ENCODE measurements around the gene PLA2G5. TPM values are rescaled to one million over a fixed set of nuclear protein-coding genes. Genes with fewer than 3 reads are reported as not detected.
A peak's percentile ranks its signal among the peaks of the same experiment; 100 is the strongest.

Gene PLA2G5
- total RNA-seq, 1 experiment from 2014 or later: not detected

DNA sequence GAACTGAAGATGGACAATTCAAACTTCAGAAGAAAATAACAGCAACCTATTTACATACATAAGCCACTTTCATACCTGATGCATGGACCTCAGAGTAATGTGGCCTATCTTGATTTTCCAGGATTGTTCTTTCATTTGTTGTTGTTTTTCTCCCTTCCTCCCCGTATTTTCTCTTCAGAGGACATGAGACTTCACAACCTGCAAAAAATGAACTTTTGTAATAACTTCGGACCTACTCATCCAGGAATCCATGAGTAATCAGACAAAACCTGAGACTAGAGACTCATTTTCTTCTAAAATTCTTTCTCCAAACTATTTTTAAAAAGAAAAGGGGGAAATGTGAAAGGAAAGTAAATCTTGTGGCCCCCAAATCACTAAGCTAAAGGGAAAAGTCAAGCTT is 17.6 kb upstream of the PLA2G5 start:
- Histone ChIP-seq H2AFZ (ENCODE audit: low read length) (no peak overlapping the region), H3K9ac (ENCODE audit: low read length) (no peak overlapping the region), H3K9me2 (replicated peaks; ENCODE audit: low read length) (no peaks in the 10 kb centered on the region), H3K4me2 (ENCODE audit: low read length) (no peak overlapping the region), H3K4me3 (ENCODE audit: low read length) (no peak overlapping the region), H3K27ac (ENCODE audit: low read length) (no peak overlapping the region), H3F3A (ENCODE audit: low read length, unreplicated experiment) (no peaks in the 10 kb centered on the region), H3K4me1 (ENCODE audit: insufficient read depth, low read length) (no peaks in the 10 kb centered on the region), H3K79me2 (ENCODE audit: low read length) (no peaks in the 10 kb centered on the region), H3K27me3 (ENCODE audit: low read length) (no peaks in the 10 kb centered on the region), H4K20me1 (ENCODE audit: low read length) (no peaks in the 10 kb centered on the region), H3K9me3 (ENCODE audit: low read length) (peaks cover 30% of the 10 kb centered on the region), H3K36me3 (ENCODE audit: low read depth, low read length) (no peaks in the 10 kb centered on the region)
- intact Hi-C loops (cut with micrococcal nuclease): no loop called here
- no peak for DNase-seq
- POLR2A ChIA-PET (ENCODE audit: unreplicated experiment): no interaction called here
- no peak for ATAC-seq
- TF ChIP-seq EZH2 (IDR thresholded peaks at IDR 0.05; ENCODE audit: low read length, unreplicated experiment): no peak
- TF ChIP-seq, protein P1, sequence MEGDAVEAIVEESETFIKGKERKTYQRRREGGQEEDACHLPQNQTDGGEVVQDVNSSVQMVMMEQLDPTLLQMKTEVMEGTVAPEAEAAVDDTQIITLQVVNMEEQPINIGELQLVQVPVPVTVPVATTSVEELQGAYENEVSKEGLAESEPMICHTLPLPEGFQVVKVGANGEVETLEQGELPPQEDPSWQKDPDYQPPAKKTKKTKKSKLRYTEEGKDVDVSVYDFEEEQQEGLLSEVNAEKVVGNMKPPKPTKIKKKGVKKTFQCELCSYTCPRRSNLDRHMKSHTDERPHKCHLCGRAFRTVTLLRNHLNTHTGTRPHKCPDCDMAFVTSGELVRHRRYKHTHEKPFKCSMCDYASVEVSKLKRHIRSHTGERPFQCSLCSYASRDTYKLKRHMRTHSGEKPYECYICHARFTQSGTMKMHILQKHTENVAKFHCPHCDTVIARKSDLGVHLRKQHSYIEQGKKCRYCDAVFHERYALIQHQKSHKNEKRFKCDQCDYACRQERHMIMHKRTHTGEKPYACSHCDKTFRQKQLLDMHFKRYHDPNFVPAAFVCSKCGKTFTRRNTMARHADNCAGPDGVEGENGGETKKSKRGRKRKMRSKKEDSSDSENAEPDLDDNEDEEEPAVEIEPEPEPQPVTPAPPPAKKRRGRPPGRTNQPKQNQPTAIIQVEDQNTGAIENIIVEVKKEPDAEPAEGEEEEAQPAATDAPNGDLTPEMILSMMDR (conservative IDR thresholded peaks at IDR 0.05; ENCODE audit: low read depth, low read length): no peak
- TF ChIP-seq EZH2phosphoT487 (IDR thresholded peaks at IDR 0.05; ENCODE audit: borderline replicate concordance, low read length): no peak
- BruUV-seq (replicated peaks): no TSS peak
- CTCF ChIA-PET: no interaction called here

DNA sequence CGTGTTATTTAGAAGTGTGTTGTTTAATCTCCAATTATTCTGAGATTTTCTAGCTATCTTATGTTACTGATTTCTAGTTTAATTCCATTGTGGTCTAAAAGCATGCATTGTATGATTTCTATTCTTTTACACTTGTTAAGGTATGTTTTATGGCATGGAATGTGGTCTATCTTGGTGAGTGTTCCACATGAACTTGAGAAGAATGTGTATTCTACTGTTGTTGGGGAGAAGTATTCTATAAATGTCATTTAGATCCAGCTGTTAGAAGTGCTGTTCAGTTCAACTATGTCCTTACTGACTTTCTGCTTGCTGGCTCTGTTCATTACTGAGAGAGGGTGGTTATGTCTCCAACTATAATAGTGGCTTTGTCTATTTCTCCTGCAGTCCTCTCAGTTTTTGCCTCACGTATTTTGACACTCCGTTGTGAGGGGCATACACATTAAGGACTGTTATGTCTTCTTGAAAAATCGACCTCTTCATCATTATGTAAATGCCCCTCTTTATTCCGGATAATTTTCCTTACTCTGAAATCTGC is 12.0 kb upstream of the PLA2G5 start:
- Histone ChIP-seq H3K79me2 (ENCODE audit: low read length) (no peaks in the 10 kb centered on the region), H3K4me2 (ENCODE audit: low read length) (peak overlapping the region; percentile 26; the same call in 1 of the 2 replicates), H3F3A (ENCODE audit: low read length, unreplicated experiment) (no peaks in the 10 kb centered on the region), H3K9me3 (ENCODE audit: low read length) (0 out of 2 replicates have a peak, but pooled peaks cover 8% of the 10 kb centered on the region), H3K9me2 (replicated peaks; ENCODE audit: low read length) (no peaks in the 10 kb centered on the region), H3K4me1 (ENCODE audit: insufficient read depth, low read length) (peaks cover 15% of the 10 kb centered on the region), H3K9ac (ENCODE audit: low read length) (no peak overlapping the region), H4K20me1 (ENCODE audit: low read length) (no peaks in the 10 kb centered on the region), H3K27ac (ENCODE audit: low read length) (no peak overlapping the region), H2AFZ (ENCODE audit: low read length) (no peak overlapping the region), H3K27me3 (ENCODE audit: low read length) (no peaks in the 10 kb centered on the region), H3K36me3 (ENCODE audit: low read depth, low read length) (no peaks in the 10 kb centered on the region), H3K4me3 (ENCODE audit: low read length) (no peak overlapping the region)
- TF ChIP-seq EZH2phosphoT487 (IDR thresholded peaks at IDR 0.05; ENCODE audit: borderline replicate concordance, low read length): no peak
- TF ChIP-seq, protein P1 (conservative IDR thresholded peaks at IDR 0.05; ENCODE audit: low read depth, low read length): no peak
- TF ChIP-seq EZH2 (IDR thresholded peaks at IDR 0.05; ENCODE audit: low read length, unreplicated experiment): no peak
- intact Hi-C loops (cut with micrococcal nuclease): loop anchor here (1.0 kb wide), 1 partner anchor 83 kb away; no protein-coding TSS in a partner anchor
- POLR2A ChIA-PET (ENCODE audit: unreplicated experiment): no interaction called here
- BruUV-seq (replicated peaks): no TSS peak
- DNase-seq: no peak
- CTCF ChIA-PET: no interaction called here
- no peak for ATAC-seq

DNA sequence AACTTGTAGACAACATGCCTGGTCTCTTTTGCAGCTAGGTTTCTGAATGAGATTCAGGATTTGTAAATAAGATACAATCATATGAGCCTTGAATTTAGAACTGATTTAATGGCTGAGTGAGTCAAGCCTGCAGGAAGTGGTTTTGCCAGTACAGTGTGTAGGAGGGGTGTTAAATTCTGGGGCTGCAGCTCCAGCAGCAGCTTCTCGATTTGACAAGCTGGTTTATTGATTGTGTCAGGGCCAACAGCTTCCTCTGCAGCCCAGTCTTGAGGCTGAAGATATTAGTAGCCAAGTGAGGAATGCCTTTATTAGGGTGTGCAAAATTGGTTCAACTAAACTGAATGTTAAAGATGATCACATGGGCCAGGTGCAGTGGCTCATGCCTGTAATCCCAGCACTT is 11.5 kb upstream of the PLA2G5 start:
- POLR2A ChIA-PET (ENCODE audit: unreplicated experiment): interaction anchor here (0.6 kb wide), 1 partner anchor 177 kb away, joined by 6 read pairs; the partner anchor contains the start of gene OTUD3
- Histone ChIP-seq H3K27ac (ENCODE audit: low read length) (no peak overlapping the region; the same call in 1 of the 2 replicates), H3K9ac (ENCODE audit: low read length) (no peak overlapping the region), H3K4me2 (ENCODE audit: low read length) (peak overlapping the region; percentile 26; the same call in 1 of the 2 replicates), H3K4me3 (ENCODE audit: low read length) (no peak overlapping the region), H3F3A (ENCODE audit: low read length, unreplicated experiment) (peaks cover under 1% of the 10 kb centered on the region), H3K9me2 (replicated peaks; ENCODE audit: low read length) (no peaks in the 10 kb centered on the region), H3K4me1 (ENCODE audit: insufficient read depth, low read length) (peaks cover 21% of the 10 kb centered on the region), H3K9me3 (ENCODE audit: low read length) (0 out of 2 replicates have a peak, but pooled peaks cover 7% of the 10 kb centered on the region), H2AFZ (ENCODE audit: low read length) (no peak overlapping the region), H3K36me3 (ENCODE audit: low read depth, low read length) (no peaks in the 10 kb centered on the region), H3K27me3 (ENCODE audit: low read length) (no peaks in the 10 kb centered on the region), H3K79me2 (ENCODE audit: low read length) (no peaks in the 10 kb centered on the region), H4K20me1 (ENCODE audit: low read length) (no peaks in the 10 kb centered on the region)
- no TSS peak for BruUV-seq (replicated peaks)
- intact Hi-C loops (cut with micrococcal nuclease): loop anchor here (1.0 kb wide), 1 partner anchor 83 kb away; no protein-coding TSS in a partner anchor
- DNase-seq (peak; percentile 86), ATAC-seq (peak; percentile 99)
- CTCF ChIA-PET: no interaction called here
- TF ChIP-seq EZH2phosphoT487 (IDR thresholded peaks at IDR 0.05; ENCODE audit: borderline replicate concordance, low read length): no peak
- no peak for TF ChIP-seq EZH2 (IDR thresholded peaks at IDR 0.05; ENCODE audit: low read length, unreplicated experiment)
- TF ChIP-seq, protein P1 (conservative IDR thresholded peaks at IDR 0.05; ENCODE audit: low read depth, low read length): no peak
